SK-N-SH treated with all-trans-retinoic acid at 6 μM for 48 hours (cell line): ENCODE results near the gene OPN1SW.

Experiments used
- ATAC-seq: fragments of 200-7000 bp; cut with Tn5 transposase; 3 replicates; pipeline ENCODE4 v1.9.1; 2020; ENCODE audit warnings: mild to moderate bottlenecking, moderate library complexity
- ARNTL ChIP-seq: fragments of 450-650 bp; formaldehyde crosslinking; IDR thresholded peaks from 2 replicates; pipeline ENCODE4 v1.5.0; 2020; ENCODE audit warnings: low read depth, mild to moderate bottlenecking, moderate library complexity, borderline replicate concordance
- BACH2 ChIP-seq: fragments of 250-450 bp; sonication (Bioruptor Pico); IDR thresholded peaks from 2 replicates; pipeline ENCODE4 v1.9.0; 2021; ENCODE audit warnings: mild to moderate bottlenecking, borderline replicate concordance
- CREB5 ChIP-seq: fragments of 250-450 bp; sonication (Bioruptor Pico); IDR thresholded peaks from 2 replicates; pipeline ENCODE4 v1.5.1; 2020; ENCODE audit warnings: low read depth, mild to moderate bottlenecking, moderate library complexity
- CSDC2 ChIP-seq: fragments of 250-450 bp; sonication (Bioruptor Pico); IDR thresholded peaks from 2 replicates; pipeline ENCODE4 v1.5.0; 2020; ENCODE audit warnings: mild to moderate bottlenecking, moderate library complexity
- CSRNP3 ChIP-seq: fragments of 250-450 bp; sonication (Bioruptor Pico); IDR thresholded peaks from 2 replicates; pipeline ENCODE4 v1.5.1; 2021; ENCODE audit warnings: mild to moderate bottlenecking, moderate library complexity
- ESRRG ChIP-seq: fragments of 250-450 bp; sonication (Bioruptor Pico); IDR thresholded peaks from 2 replicates; pipeline ENCODE4 v1.6.1; 2021; ENCODE audit warnings: mild to moderate bottlenecking
- GLIS3 ChIP-seq: fragments of 250-450 bp; sonication (Bioruptor Pico); IDR thresholded peaks from 2 replicates; pipeline ENCODE4 v1.5.0; 2020; ENCODE audit warnings: mild to moderate bottlenecking, moderate library complexity
- ISL1 ChIP-seq: fragments of 250-450 bp; sonication (Bioruptor Pico); IDR thresholded peaks from 2 replicates; pipeline ENCODE4 v2.1.2; 2022; ENCODE audit warnings: mild to moderate bottlenecking, moderate library complexity
- PATZ1 ChIP-seq: fragments of 250-450 bp; sonication (Bioruptor Pico); IDR thresholded peaks from 2 replicates; pipeline ENCODE4 v1.8.0; 2020; ENCODE audit warnings: mild to moderate bottlenecking, moderate library complexity, borderline replicate concordance
- POU6F1 ChIP-seq: fragments of 250-450 bp; sonication (Bioruptor Pico); IDR thresholded peaks from 2 replicates; pipeline ENCODE4 v1.8.0; 2021; ENCODE audit warnings: low read depth, mild to moderate bottlenecking, moderate library complexity, borderline replicate concordance
- PPARA ChIP-seq: fragments of 250-450 bp; sonication (Bioruptor Pico); IDR thresholded peaks from 2 replicates; pipeline ENCODE4 v1.5.0; 2020; ENCODE audit warnings: mild to moderate bottlenecking, borderline replicate concordance
- RARB ChIP-seq: fragments of 250-450 bp; sonication (Bioruptor Pico); IDR thresholded peaks from 2 replicates; pipeline ENCODE4 v1.8.0; 2021; ENCODE audit warnings: mild to moderate bottlenecking, moderate library complexity
- SNAI2 ChIP-seq: fragments of 250-450 bp; sonication (Bioruptor Pico); IDR thresholded peaks from 2 replicates; pipeline ENCODE4 v1.5.0; 2020; ENCODE audit warnings: mild to moderate bottlenecking, moderate library complexity
- TOX ChIP-seq: fragments of 250-450 bp; sonication (Bioruptor Pico); IDR thresholded peaks from 2 replicates; pipeline ENCODE4 v1.8.0; 2021; ENCODE audit warnings: mild to moderate bottlenecking, moderate library complexity, borderline replicate concordance
- TSHZ2 ChIP-seq: fragments of 250-450 bp; sonication (Bioruptor Pico); IDR thresholded peaks from 2 replicates; pipeline ENCODE4 v1.5.0; 2020; ENCODE audit warnings: mild to moderate bottlenecking, moderate library complexity
- ZC3H10 ChIP-seq: fragments of 250-450 bp; sonication (Bioruptor Pico); IDR thresholded peaks from 2 replicates; pipeline ENCODE4 v1.5.1; 2021; ENCODE audit warnings: mild to moderate bottlenecking, moderate library complexity
- ZFP3 ChIP-seq: fragments of 250-450 bp; sonication (Bioruptor Pico); IDR thresholded peaks from 2 replicates; pipeline ENCODE4 v1.5.0; 2020; ENCODE audit warnings: mild to moderate bottlenecking, moderate library complexity
- ZFP30 ChIP-seq: fragments of 450-650 bp; formaldehyde crosslinking; IDR thresholded peaks from 2 replicates; pipeline ENCODE4 v1.5.0; 2022; ENCODE audit warnings: mild to moderate bottlenecking, moderate library complexity
- ZNF565 ChIP-seq: fragments of 450-650 bp; formaldehyde crosslinking; conservative IDR thresholded peaks from 2 replicates; pipeline ENCODE4 v1.5.0; 2020; ENCODE audit warnings: low read depth, mild to moderate bottlenecking, moderate library complexity
- ZNF70 ChIP-seq: fragments of 450-650 bp; formaldehyde crosslinking; IDR thresholded peaks from 2 replicates; pipeline ENCODE4 v1.5.0; 2020; ENCODE audit warnings: mild to moderate bottlenecking, moderate library complexity
- ZNF8 ChIP-seq: fragments of 450-650 bp; formaldehyde crosslinking; IDR thresholded peaks from 2 replicates; pipeline ENCODE4 v1.5.0; 2020; ENCODE audit warnings: mild to moderate bottlenecking, moderate library complexity

Gene OPN1SW

GRCh38 chr7:128767475-128768110 is 8.0 kb downstream of the OPN1SW start:
- TF ChIP-seq ZNF565 (CRISPR knock-in tag) (no peak), ZC3H10 (no peak), ZFP3 (CRISPR knock-in tag) (no peak), PATZ1 (no peak), ISL1 (no peak), ARNTL (no peak), ZNF8 (CRISPR knock-in tag) (no peak), PPARA (CRISPR knock-in tag) (no peak), CSDC2 (no peak), GLIS3 (CRISPR knock-in tag) (no peak), TSHZ2 (no peak), ESRRG (no peak), SNAI2 (CRISPR knock-in tag) (no peak), RARB (CRISPR knock-in tag) (no peak), BACH2 (CRISPR knock-in tag) (no peak), ZFP30 (no peak), TOX (CRISPR knock-in tag) (no peak)
- no peak for ATAC-seq

- ATAC-seq: no peak
- no peak for TF ChIP-seq CREB5 (CRISPR knock-in tag)
- no peak for TF ChIP-seq ISL1
- TF ChIP-seq PATZ1: no peak
- TF ChIP-seq ZNF70 (CRISPR knock-in tag): no peak
- TF ChIP-seq POU6F1 (CRISPR knock-in tag): no peak
- TF ChIP-seq ARNTL: no peak
- no peak for TF ChIP-seq PPARA (CRISPR knock-in tag)
- no peak for TF ChIP-seq ZC3H10
- no peak for TF ChIP-seq CSRNP3 (CRISPR knock-in tag)
- no peak for TF ChIP-seq ZFP30
- no peak for TF ChIP-seq GLIS3 (CRISPR knock-in tag)
- TF ChIP-seq TSHZ2: no peak
- no peak for TF ChIP-seq TOX (CRISPR knock-in tag)
- no peak for TF ChIP-seq SNAI2 (CRISPR knock-in tag)
- no peak for TF ChIP-seq ZNF8 (CRISPR knock-in tag)
- TF ChIP-seq ZNF565 (CRISPR knock-in tag): no peak
- TF ChIP-seq, all 23 proteins: peak for 0
Observed at GRCh38 chr7:128763541-128763940, 12.1 kb downstream of the OPN1SW start.
